Neural cell (in vitro differentiated cells): ENCODE measurements around the gene ACP7.

ENCODE experiments used
- EP300 ChIP-seq: fragments of 450-650 bp; conservative IDR thresholded peaks from 2 replicates; pipeline ENCODE4 v1.6.1; 2014; ENCODE audit warnings: antibody characterized with exemption, mild to moderate bottlenecking, moderate library complexity; ENCODE audit not compliant: poor library complexity, severe bottlenecking
- EZH2 ChIP-seq: fragments of 200-600, 300-800 bp; shearing (Covaris generic), sonication (generic); IDR thresholded peaks from 2 replicates; pipeline ENCODE4 v1.6.1; 2014; ENCODE audit warnings: antibody characterized with exemption, low read length, borderline replicate concordance, mild to moderate bottlenecking; ENCODE audit not compliant: insufficient read depth, poor library complexity, severe bottlenecking
- MXI1 ChIP-seq: fragments of 450-650 bp; conservative IDR thresholded peaks from 2 replicates; pipeline ENCODE4 v1.6.1; 2014; ENCODE audit warnings: antibody characterized with exemption, mild to moderate bottlenecking; ENCODE audit not compliant: poor library complexity, severe bottlenecking
- POLR2AphosphoS5 ChIP-seq: IDR thresholded peaks from 2 replicates; pipeline ENCODE4 v1.6.1; 2012
- RAD21 ChIP-seq: fragments of 450-650 bp; conservative IDR thresholded peaks from 2 replicates; pipeline ENCODE4 v1.6.1; 2014; ENCODE audit warnings: antibody characterized with exemption, mild to moderate bottlenecking, moderate library complexity
- REST ChIP-seq: IDR thresholded peaks from 2 replicates; pipeline ENCODE4 v1.6.1; 2012; ENCODE audit warnings: borderline replicate concordance
- SMC3 ChIP-seq: fragments of 450-650 bp; conservative IDR thresholded peaks from 2 replicates; pipeline ENCODE4 v1.6.1; 2014; ENCODE audit warnings: antibody characterized with exemption, mild to moderate bottlenecking, moderate library complexity; ENCODE audit not compliant: poor library complexity
- TAF1 ChIP-seq: IDR thresholded peaks from 2 replicates; pipeline ENCODE4 v1.6.1; 2012; ENCODE audit warnings: low read depth
- TF ChIP-seq, protein P1 (sequence below): fragments of 450-650 bp; IDR thresholded peaks from 2 replicates; pipeline ENCODE4 v1.5.1; 2014; ENCODE audit warnings: antibody characterized with exemption, mild to moderate bottlenecking, moderate library complexity; ENCODE audit not compliant: poor library complexity, severe bottlenecking

DNA sequence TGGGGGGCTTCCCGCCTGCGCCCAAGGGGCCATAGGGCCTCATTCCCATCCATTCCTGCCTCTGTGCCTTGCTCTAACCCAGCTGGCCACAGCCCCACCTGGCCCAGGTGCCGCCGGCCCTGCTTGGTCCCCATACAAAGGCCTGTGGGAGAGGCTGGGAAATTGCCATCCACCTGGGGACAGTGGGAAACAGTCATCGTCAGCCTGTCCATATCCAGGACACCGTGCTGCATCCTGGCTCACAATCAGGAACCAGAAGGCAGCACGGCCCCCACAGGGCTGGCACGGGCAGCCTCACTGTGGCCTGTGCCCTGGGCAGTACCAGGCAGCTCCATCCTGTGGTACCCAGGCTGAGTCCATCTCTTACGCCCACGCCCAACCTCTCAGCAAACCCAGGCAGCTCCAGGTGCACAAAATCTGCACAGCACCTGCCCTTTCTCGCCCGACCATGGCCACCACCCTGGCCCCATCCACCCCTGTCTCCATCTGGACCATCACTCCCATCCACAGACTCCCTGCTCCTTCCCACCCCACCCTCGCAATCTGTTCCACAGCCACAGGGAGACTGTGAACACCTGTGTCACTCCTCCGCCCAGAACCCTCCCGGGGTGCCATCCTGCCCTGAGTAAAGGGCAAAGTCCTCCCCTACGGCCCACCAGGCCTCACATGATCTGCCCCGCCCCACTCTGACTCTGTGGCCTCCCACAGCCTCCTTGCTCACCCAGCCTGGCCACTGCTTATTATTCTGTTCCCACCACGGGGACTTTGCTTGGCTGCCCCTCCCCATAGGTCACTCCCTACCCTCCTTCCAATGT, 30.7 kb upstream of the ACP7 start:
- TF ChIP-seq, protein P1, sequence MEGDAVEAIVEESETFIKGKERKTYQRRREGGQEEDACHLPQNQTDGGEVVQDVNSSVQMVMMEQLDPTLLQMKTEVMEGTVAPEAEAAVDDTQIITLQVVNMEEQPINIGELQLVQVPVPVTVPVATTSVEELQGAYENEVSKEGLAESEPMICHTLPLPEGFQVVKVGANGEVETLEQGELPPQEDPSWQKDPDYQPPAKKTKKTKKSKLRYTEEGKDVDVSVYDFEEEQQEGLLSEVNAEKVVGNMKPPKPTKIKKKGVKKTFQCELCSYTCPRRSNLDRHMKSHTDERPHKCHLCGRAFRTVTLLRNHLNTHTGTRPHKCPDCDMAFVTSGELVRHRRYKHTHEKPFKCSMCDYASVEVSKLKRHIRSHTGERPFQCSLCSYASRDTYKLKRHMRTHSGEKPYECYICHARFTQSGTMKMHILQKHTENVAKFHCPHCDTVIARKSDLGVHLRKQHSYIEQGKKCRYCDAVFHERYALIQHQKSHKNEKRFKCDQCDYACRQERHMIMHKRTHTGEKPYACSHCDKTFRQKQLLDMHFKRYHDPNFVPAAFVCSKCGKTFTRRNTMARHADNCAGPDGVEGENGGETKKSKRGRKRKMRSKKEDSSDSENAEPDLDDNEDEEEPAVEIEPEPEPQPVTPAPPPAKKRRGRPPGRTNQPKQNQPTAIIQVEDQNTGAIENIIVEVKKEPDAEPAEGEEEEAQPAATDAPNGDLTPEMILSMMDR: no peak
- TF ChIP-seq EZH2: no peak
- no peak for TF ChIP-seq MXI1
- no peak for TF ChIP-seq TAF1
- no peak for TF ChIP-seq POLR2AphosphoS5
- TF ChIP-seq SMC3: no peak
- TF ChIP-seq REST: no peak
- no peak for TF ChIP-seq EP300
- TF ChIP-seq RAD21: no peak
